ENCODE measurements around the gene SEPTIN8. TPM values are rescaled to one million over a fixed set of nuclear protein-coding genes. Genes with fewer than 3 reads are reported as not detected.

The SEPTIN8 gene
- total RNA-seq, 1 donor: 3.8 TPM

DNA sequence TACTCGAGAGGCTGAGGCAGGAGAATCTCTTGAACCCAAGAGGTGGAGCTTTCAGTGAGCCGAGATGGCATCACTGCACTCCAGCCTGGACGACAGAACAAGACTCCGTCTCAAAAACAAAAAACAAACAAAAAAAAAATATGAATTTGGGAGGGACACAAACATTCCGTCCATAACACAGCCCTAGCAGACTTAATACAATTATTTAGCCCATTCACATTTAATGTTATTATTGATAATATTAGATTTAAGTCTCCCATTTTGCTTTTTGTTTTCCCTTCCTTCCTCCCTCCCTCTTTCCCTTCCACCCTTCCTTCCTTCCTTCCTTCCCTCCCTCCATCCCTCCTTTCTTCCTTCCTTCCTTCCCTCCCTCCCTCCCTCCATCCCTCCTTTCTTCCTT is 34.4 kb downstream of the SEPTIN8 start:
- H3K9me3 ChIP-seq (ENCODE audit: low read depth, low read length): no peaks in the 10 kb centered on the region
- peaks cover 49% of the 10 kb centered on the region for H3K27me3 ChIP-seq (ENCODE audit: insufficient read depth, low read length)
- H3K4me3 ChIP-seq (ENCODE audit: low read length): no peak overlapping the region
- H3K4me1 ChIP-seq (ENCODE audit: insufficient read depth, low read length): peaks cover 16% of the 10 kb centered on the region

DNA sequence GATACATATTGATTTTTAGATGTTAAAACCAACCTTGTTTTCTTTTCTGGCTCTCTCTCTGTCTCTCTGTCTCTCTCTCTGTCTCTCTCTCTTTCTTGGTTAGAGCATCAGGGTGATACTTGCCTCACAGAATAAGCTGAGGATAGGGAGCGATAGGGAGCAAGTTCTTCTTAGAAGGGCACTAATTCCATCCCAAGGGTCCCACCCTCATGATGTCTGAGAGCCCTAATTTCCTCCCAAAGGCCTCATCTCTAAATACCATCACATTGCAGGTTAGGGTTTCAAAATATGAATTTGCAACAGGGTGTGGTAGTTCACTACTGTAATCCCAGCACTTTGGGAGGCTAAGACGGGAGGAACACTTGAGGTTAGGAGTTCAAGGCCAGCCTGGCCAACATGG is 34.9 kb downstream of the SEPTIN8 start:
- Histone ChIP-seq H3K4me1 (ENCODE audit: insufficient read depth, low read length) (peaks cover 13% of the 10 kb centered on the region), H3K9me3 (ENCODE audit: low read depth, low read length) (no peaks in the 10 kb centered on the region), H3K27me3 (ENCODE audit: insufficient read depth, low read length) (peaks cover 45% of the 10 kb centered on the region), H3K4me3 (ENCODE audit: low read length) (no peak overlapping the region)

DNA sequence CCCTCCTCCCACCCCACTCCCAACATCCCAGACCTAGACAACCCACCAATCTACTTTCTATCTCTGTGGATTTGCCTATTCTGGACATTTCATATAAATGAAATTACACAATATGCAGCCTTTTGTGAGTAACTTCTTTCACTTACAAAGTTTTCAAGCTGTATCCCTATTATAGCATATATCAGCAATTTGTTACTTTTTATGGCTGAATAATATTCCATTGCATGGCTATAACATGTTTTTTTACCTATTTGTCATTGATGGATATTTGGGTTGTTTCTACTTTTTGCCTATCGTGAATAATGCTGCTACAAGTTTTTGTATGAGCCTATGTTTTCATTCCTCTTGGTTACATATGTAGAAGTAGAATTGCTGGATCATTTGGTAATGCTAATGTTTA is 37.8 kb downstream of the SEPTIN8 start:
- Histone ChIP-seq H3K4me3 (ENCODE audit: low read length) (no peak overlapping the region), H3K27me3 (ENCODE audit: insufficient read depth, low read length) (peaks cover 16% of the 10 kb centered on the region), H3K4me1 (ENCODE audit: insufficient read depth, low read length) (peaks cover 12% of the 10 kb centered on the region), H3K9me3 (ENCODE audit: low read depth, low read length) (no peaks in the 10 kb centered on the region)

DNA sequence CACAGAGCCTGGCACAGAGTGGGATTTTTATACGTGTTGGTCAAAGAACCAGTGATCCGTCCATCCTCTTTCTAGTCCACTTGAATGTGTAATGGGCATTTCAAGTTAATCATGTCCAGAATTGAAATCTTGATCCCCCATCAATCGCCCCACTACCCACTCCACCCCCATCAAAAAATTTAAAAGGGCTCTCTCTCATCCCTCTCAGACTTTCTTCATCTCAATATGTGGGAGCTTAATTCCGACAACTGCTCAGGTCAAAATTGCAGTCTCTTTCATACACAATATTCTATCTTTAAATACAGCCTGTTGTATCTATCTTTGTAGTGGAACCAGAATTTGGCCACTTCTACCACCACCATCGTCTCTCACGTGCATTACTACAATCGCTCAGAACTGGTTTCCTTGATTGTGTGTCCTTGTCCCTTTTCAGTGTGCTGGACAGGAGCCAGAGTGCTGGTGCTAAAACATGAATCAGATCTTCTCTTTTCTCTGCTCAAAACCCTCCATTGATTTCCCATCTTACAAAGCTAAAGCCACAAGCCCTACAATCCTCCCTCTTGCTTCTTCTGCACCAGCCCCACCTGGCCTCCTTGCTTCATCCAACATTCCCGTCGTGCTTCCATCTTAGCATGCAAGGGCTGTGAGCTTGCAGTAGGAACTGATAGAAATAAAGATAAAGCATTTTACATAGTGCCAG is 38.9 kb downstream of the SEPTIN8 start:
- Histone ChIP-seq H3K9me3 (ENCODE audit: low read depth, low read length) (no peaks in the 10 kb centered on the region), H3K4me3 (ENCODE audit: low read length) (no peak overlapping the region), H3K4me1 (ENCODE audit: insufficient read depth, low read length) (peaks cover 12% of the 10 kb centered on the region), H3K27me3 (ENCODE audit: insufficient read depth, low read length) (peaks cover 15% of the 10 kb centered on the region)

DNA sequence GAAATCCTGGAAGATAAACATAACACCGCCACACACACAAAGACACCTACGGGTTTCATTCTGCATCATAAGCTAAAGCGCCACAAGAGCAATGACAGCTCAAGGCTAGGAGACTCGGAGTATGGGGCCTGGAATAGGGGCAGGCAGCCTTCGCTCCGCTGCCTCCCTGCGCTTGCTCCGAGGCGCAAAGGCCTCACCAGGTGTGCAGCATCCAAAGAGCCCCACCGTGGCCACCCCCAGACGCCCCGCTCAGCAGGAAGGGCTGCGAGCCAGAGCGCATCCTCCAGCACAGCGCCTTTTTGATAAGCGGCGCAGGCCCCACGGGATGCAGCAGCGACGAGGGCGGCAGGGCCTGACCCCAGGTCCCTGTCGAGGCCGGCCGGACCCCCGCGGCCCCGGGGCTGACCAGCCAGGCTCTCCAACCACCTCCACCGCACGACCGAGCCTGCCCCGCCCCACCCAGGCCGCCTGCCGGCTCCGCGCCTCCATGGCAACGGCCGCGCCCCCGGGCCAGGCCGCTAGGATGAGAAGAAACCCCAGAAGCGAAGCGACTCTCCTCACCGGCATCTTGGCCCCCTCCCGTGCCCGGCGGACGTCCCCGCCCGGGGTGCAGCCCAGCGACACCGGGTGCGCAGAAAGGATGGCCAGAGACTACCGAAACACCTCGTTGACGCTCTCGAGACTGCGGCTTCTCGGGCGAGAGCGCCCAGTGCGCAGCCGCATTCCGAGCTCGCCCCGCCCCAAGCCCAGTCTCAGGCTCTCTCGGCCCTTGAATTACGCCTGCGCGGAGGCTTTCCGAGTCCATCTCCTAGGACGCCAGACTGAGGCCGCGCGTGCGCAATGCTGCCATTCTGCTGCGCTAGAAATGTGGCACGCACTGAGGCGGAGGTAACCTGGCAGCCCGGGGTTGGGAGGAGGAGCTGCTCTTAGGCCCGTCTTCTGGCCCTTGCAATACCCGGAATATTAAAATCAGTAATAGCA is 39.9 kb downstream of the SEPTIN8 start, which contains the start of gene KIF3A:
TSS of gene KIF3A (minus strand) at position 694 of the 981 bp plus-strand sequence. CDS start at position 567, 127 bp downstream.
- peaks cover 12% of the 10 kb centered on the region for H3K4me1 ChIP-seq (ENCODE audit: insufficient read depth, low read length)
- peaks cover 11% of the 10 kb centered on the region for H3K27me3 ChIP-seq (ENCODE audit: insufficient read depth, low read length)
- H3K9me3 ChIP-seq (ENCODE audit: low read depth, low read length): no peaks in the 10 kb centered on the region
- H3K4me3 ChIP-seq (ENCODE audit: low read length): peak within 1 kb of the TSS; percentile 75

DNA sequence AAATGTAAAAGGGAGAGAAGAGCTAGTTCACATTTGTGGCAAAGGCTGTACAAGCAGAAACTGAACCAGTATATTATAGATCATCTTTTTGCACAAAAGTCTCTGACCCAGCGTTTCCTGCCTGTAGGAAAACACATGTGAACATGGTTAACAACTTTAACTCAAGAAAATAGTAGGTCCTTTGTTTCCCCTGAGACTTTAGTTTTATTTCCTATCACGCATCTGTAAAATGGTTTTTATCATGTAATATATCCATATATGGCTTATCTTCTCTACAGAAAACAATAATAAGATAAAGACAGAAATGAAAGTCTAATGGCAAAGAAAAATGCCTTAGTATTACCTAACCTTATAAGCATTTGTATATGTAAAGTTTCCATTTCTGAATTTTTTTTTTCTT is 42.4 kb downstream of the SEPTIN8 start:
- Histone ChIP-seq H3K4me3 (ENCODE audit: low read length) (no peak overlapping the region), H3K27me3 (ENCODE audit: insufficient read depth, low read length) (peaks cover 6% of the 10 kb centered on the region), H3K4me1 (ENCODE audit: insufficient read depth, low read length) (peaks cover 12% of the 10 kb centered on the region)

DNA sequence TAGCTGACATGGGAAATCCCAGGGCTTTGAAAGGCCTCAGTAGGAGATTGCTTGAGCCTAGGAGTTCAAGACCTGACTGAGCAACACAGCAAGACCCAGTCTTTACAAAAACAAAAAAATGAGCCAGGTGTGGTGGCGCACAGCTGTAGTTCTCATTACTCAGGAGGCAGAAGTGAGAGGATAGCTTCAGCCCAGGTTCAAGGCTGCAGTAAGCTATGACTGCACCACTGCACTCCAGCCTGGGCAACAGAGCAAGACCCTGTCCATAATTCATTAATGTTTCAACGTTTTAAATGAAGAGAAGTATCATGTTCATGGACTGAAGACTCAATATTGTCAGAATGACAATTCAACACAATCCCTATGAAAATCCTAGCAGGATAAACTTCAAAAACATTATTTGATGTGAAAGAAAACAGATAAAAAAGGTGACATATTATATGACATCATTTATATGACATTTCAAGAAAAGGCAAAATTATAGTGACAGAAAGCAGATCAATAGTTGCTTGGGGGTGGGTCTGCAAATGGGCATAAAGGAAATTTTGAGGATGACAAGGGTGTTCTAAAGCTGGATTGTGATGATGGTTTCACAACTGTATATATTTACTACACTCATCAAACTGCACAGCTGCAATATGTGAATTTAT is 43.4 kb downstream of the SEPTIN8 start:
- Histone ChIP-seq H3K9me3 (ENCODE audit: low read depth, low read length) (no peaks in the 10 kb centered on the region), H3K4me3 (ENCODE audit: low read length) (no peak overlapping the region), H3K4me1 (ENCODE audit: insufficient read depth, low read length) (peaks cover 12% of the 10 kb centered on the region), H3K27me3 (ENCODE audit: insufficient read depth, low read length) (no peaks in the 10 kb centered on the region)

More for the DNA sequence above, 42.4 kb downstream of the SEPTIN8 start:
- H3K9me3 ChIP-seq (ENCODE audit: low read depth, low read length): no peaks in the 10 kb centered on the region

DNA sequence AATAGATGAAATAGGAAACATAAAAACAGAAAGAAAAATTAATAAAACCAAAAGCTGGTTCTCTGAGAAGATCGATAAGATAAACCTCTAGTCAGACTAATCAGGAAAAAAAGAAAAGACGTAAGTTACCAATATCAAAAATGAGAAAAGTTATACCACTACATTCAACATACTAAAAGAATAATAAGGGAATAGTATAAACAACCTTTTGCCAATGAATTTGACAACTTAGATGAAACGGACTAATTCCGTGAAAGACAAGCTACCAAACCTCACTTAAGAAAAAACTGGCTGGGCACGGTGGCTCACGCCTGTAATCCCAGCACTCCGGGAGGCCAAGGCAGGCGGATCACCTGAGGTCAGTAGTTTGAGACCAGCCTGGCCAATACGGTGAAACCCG is 47.1 kb downstream of the SEPTIN8 start:
- Histone ChIP-seq H3K4me1 (ENCODE audit: insufficient read depth, low read length) (no peaks in the 10 kb centered on the region), H3K27me3 (ENCODE audit: insufficient read depth, low read length) (no peaks in the 10 kb centered on the region), H3K4me3 (ENCODE audit: low read length) (no peak overlapping the region), H3K9me3 (ENCODE audit: low read depth, low read length) (no peaks in the 10 kb centered on the region)

DNA sequence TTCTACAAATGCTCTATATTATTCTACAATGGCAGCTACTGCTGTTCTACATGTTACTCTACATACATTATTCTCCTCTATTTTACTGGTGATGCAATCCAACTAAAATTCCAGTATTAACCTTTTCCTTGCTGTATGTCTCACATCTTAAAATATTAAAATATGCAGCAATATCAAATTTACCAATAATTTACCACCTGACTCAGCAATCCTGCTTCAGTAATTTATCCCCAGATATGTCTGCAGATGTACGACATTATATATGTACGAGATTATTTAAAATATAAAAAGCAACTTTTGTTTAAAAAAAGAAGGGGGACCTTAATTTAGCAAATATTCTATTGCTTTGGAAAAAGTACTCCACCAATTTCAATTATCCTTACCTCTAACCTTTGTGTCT is 51.3 kb downstream of the SEPTIN8 start:
- Histone ChIP-seq H3K9me3 (ENCODE audit: low read depth, low read length) (no peaks in the 10 kb centered on the region), H3K4me3 (ENCODE audit: low read length) (no peak overlapping the region), H3K27me3 (ENCODE audit: insufficient read depth, low read length) (no peaks in the 10 kb centered on the region)

DNA sequence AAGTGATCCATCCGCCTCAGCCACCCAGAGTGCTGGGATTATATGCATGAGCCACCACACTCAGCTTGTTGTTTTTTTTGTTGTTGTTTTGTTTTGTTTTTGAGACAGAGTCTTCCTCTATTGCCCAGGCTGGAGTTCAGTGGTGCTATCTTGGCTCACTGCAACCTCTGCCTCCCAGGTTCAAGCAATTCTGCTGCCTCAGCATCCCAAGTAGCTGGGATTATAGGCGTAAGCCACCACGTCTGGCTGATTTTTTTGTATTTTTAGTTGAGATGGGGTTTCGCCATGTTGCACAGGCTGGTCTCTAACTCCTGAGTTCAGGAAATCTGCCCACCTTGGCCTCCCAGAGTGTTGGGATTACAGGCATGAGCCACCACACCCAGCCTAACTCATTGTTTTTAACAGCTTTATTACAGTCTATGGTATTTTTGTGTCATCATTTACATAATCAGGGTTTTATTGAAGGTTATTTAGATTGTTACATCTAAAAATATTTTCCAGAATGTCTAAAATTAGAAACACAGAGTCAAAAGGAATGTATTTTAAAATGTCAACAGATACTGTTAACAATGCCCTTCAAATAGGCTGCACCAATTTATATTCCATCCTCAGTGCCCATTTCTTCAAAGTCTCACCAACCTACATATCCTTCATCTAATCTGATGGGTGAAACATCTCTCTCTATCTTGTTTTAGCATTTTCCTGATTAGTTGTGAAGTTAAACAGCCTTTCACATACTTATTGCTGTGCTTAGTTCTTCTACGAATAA is 58.3 kb downstream of the SEPTIN8 start:
- no peaks in the 10 kb centered on the region for H3K27me3 ChIP-seq (ENCODE audit: insufficient read depth, low read length)
- no peak overlapping the region for H3K4me3 ChIP-seq (ENCODE audit: low read length)
- no peaks in the 10 kb centered on the region for H3K9me3 ChIP-seq (ENCODE audit: low read depth, low read length)
- H3K4me1 ChIP-seq (ENCODE audit: insufficient read depth, low read length): no peaks in the 10 kb centered on the region

More for the DNA sequence above, 51.3 kb downstream of the SEPTIN8 start:
- no peaks in the 10 kb centered on the region for H3K4me1 ChIP-seq (ENCODE audit: insufficient read depth, low read length)

DNA sequence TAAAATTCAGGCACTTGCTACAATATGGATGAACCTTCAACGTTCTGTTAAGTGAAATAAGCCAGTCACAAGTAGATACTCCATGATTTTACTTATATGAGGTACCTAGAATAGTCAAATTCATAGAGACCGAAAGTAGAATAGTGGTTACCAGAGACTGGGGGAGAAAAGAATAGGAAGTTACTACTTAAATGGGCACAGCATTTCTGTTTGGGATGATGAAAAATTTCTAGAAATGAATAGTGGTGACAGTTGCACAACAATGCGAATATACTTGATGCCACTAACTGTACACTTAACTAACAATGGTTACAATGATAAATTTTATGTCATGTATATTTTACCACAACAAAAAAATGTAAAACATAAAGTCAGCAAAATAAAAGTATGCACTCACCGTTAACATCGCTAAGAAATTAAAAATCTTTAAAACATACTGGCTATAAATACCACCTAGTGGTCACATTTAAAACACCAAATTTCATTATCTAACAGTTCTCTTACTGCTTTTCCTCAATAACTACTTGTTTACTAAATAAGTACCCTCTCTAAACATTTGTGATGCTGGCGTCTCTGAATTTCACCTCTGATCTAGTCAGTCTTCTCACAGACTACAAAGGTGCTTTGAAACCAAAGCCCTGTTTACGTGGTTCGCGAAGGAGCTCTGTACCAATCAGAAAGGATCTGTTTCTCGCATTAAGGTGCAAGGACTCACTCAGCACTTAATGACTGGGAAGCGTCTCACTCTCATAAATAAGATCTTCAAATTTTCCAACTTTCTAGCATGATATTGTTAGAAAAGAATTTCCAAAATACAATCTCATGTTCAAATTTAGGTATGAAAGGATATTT is 62.4 kb downstream of the SEPTIN8 start:
- Histone ChIP-seq H3K9me3 (ENCODE audit: low read depth, low read length) (no peaks in the 10 kb centered on the region), H3K27me3 (ENCODE audit: insufficient read depth, low read length) (no peaks in the 10 kb centered on the region), H3K4me1 (ENCODE audit: insufficient read depth, low read length) (no peaks in the 10 kb centered on the region), H3K4me3 (ENCODE audit: low read length) (no peak overlapping the region)

DNA sequence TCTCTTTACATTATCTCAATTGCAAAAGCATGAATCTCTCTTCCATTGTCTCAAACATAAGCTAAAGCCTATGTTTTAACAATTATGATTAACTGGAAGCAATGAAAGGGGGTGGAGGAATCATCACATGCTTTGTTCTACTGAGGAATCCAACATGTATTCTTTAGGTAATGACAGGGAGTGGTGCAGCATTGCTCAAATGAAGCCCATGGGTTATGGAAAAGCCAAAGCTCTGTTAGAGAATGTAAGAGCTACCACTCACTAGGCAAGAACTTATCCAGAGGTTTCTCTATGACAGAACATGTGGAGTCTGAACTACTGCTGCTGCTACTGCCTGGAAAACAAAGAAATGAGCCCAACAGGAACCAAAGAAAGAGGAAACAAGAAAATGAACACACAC is 68.4 kb downstream of the SEPTIN8 start:
- H3K27me3 ChIP-seq (ENCODE audit: insufficient read depth, low read length): no peaks in the 10 kb centered on the region
- no peaks in the 10 kb centered on the region for H3K4me1 ChIP-seq (ENCODE audit: insufficient read depth, low read length)
- no peaks in the 10 kb centered on the region for H3K9me3 ChIP-seq (ENCODE audit: low read depth, low read length)
- no peak overlapping the region for H3K4me3 ChIP-seq (ENCODE audit: low read length)

DNA sequence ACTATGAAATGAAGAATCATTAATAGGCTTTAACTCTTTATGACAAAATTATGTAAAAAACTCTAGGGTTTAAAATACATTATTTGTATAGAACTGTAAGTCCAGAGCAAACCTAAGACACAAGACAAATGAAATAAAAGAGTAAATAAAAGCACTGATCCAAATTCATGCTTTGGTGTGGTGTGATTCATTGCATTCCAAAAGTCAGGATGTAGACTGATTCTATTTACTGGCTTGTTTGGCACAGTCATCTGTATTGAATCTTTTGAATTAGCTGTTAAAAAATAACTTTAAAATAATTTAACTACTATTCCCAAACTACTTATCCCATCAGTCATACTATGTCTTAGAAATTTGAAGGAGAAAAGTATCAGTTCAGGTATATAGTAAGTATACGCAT is 72.2 kb downstream of the SEPTIN8 start:
- H3K4me3 ChIP-seq (ENCODE audit: low read length): no peak overlapping the region
- H3K4me1 ChIP-seq (ENCODE audit: insufficient read depth, low read length): no peaks in the 10 kb centered on the region
- H3K9me3 ChIP-seq (ENCODE audit: low read depth, low read length): no peaks in the 10 kb centered on the region
- no peaks in the 10 kb centered on the region for H3K27me3 ChIP-seq (ENCODE audit: insufficient read depth, low read length)
